Anterior cingulate cortex (tissue), 58 donors: ENCODE results near the gene PACSIN1.

Experiments
- DNase-seq, 58 donors: peaks; one replicate each; lab custom pipeline; 2025; lab: John Stamatoyannopoulos, UW

Gene PACSIN1

DNA sequence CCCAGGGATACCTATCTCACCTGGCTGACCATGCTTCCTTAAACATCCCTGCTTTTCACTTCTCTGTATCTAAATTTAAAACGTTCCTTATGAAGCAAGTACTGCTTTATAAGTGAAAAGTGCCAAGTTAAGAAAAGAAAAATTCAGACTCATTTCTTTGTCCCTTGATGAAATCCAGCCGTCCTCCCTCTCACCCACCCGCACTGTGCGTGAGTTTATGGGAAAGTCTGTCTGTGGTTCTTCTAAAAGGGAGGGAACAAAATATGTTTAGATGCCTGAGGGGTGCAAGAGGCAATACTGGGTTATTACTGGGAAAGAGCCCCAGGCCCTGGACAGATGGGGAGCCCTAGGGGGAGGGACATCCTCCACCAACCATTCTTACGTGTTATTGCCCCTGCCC, 59.1 kb downstream of the PACSIN1 start:
- no peak for DNase-seq

DNA sequence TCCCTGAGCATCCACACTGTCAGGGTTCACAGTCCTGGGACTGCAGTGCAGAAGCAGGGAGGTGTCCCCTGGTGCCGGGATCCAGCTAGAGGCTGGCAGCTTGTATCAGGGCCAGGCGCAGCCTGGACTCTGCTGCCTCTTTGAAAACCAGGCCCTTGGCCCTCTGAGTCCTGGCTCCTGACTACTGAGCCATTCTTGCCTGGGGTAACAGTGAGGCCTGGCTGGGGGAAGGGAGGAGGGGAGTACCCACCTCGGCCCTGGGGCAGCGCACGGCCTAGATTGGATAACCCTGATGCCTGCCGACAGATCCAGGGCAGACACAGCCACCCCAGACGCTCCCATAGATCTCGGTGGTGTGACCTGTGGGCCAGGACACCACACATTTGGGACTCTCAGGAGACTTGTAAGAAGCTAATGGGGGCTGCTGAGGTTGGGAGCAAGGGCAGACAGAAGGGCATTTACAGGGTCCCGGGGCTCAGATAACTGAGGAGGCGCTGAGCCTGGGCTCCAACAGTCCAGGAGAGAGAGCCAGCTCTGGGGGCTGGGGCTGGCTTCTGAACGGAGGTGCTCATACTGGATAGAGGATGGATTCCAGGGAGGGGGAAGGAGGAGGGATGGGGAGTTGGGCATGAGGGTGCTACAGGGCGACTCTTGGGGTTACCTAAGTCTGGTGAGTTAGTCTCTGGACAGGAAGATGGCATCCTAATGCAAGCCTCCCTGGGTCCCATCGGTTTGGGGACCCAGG, 59.7 kb downstream of the PACSIN1 start:
- DNase-seq, result no peak

DNA sequence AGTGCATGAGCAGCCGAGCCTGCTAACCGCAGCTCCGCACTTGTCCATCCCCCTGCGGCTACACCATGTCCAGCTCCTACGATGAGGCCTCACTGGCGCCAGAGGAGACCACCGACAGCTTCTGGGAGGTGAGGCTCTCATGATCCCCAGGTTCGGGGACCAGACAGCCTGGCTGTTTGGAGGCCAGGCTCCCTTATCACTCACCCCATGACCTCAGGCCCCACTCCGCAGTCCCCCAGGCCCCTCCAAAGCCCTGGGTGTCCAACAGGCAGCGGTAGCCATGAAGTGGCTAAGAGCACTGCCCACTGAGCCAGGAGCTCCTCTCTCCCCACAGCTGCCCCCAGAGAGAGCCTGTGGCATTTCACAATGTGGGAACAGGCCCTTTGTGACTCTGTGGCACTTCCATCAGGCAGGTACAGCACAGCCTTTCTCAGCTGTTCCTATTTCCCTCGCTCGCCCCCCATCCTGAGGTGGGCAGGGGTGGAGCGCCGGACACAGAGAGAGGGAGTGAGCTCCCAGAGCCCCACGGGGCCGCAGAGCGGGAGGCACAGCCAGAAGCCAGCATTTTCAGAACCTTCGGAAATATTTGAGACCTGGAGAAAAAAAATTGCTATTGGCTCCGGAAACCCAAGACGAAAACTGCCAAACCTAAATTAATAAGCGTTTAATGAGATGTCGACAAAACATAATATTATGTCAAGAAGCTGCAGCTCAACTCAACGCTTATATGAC, 60.5 kb downstream of the PACSIN1 start:
- no peak for DNase-seq

DNA sequence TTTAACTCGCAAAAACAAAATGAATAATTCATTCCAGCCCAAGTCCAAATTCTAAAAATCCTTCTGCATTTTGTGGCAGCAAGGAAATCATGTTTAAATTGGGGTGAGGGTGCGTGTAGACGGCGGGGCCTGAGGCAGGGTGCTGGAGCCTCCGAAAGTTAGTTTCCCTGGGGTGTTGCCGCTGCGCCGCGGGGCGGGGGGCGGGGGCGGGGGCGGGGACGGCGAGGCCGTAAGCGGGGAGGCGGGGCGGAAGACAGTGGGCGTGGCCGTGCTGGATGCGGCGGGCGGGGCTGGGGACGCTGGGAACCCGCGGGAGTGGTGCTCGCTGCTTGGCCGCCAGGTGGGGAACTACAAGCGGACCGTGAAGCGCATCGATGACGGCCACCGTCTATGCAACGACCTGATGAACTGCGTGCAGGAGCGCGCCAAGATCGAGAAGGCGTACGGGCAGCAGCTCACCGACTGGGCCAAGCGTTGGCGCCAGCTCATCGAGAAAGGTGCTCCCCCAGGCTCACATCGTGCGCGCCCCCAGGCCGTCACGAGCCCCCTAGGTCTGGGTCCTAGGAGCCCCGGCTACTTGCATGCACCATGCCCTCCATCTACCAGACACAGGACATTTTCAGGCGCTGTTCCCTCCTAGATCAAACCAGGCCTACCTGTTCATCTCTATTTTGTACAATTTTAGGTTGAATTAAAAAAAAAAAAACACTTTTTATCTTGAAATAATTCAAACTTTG, 61.3 kb downstream of the PACSIN1 start:
- peak in 56 of 58 donors; percentile 21 to 92 (median 83) for DNase-seq

GRCh38 chr6:34527751-34528670, 62.1 kb downstream of the PACSIN1 start:
- no peak for DNase-seq

GRCh38 chr6:34528996-34529664, 63.3 kb downstream of the PACSIN1 start:
- DNase-seq, result no peak

GRCh38 chr6:34529665-34530327, 63.9 kb downstream of the PACSIN1 start:
- peak in 34 of 58 donors; percentile 9 to 72 (median 33) for DNase-seq

DNA sequence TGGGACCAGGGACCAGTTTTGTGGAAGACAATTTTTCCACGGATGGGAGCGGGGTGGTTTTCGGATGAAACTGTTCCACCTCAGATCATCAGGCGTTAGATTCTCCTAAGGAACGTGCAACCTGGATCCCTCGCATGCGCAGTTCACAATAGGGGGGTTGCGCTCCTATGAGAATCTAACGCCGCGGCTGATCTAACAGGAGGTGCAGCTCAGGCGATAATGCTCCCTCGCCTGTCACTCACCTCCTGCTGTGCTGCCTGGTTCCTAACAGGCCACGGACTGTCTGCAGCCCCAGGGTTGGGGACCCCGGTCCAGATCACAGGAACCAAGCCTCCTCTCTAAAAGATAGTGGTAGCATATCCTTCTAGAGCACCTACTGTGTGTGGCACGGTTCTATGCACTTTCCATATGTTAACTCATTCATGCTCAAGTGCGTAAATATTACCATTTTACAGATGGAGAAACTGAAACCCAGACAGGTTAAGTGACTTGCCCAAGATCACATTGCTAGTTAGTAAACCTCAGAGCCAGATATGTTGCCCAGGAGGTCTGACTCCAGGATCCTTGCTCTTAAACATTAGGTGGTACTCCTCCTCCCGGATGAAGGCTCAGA, 65.0 kb downstream of the PACSIN1 start:
- DNase-seq, result no peak

DNA sequence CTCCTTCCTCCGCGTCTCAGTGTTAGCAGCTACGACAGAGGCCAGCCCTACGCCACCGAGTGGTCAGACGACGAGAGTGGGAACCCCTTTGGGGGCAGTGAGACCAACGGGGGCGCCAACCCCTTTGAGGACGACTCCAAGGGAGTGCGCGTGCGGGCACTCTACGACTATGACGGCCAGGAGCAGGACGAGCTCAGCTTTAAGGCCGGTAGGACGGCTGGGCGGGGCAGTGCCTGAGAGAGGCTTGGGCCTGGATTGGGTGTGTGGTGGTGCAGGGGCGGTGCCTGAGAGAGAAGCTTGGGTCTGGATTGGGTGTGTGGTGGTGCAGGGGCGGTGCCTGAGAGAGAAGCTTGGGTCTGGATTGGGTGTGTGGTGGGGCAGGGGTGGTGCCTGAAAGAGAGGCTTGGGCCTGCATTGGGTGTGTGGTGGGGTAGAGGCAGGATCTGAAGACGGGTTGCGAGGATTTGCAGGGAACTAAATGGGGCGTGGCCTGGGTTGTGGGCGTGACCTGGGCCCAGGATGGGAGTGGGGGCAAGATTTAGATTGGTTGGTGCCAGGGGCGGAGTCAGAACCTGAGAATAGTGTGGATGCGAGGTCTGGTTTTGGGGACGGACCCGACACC, 65.8 kb downstream of the PACSIN1 start:
- peak in 51 of 58 donors; percentile 10 to 95 (median 64) for DNase-seq

DNA sequence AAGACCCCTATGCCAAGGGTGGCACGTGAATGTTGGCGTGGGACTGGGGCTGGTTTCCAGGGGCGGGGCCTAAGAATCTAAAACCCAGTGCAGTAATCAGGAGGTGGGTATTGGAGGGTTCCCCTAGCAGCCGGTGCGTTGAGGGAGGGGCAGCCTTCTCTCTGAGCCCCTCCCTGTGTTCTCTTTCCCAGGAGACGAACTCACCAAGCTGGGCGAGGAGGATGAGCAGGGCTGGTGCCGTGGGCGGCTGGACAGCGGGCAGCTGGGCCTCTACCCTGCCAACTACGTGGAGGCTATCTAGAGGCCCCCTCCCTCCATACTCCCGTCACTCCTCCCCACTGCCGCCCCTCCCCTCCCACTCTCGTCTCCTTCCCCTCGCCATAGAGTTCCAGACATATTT, 66.4 kb downstream of the PACSIN1 start:
- peak in 8 of 58 donors; percentile 22 to 76 (median 51) for DNase-seq

DNA sequence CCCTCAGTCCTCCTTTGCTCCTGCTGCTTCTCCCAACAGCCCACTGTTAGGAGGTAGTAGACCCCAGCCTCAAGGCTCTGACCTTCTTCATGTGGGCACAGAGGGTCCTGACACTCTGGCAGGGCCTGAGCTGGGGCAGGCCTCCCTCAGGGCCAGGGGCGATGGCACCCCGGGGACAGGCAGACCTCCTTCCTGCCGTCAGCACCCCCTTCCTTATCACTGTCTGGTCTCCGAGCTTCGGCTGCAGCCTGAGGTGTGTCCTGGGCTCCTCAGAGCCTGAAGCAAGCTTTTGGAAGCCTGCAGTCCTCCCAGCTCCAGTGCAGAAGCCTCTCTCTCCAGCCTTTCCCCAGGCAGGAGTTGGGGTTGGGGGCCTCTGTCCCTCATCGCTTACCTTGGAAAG, 68.3 kb downstream of the PACSIN1 start:
- DNase-seq, result no peak

GRCh38 chr6:34534656-34535055, 68.8 kb downstream of the PACSIN1 start:
- no peak for DNase-seq

- no peak for DNase-seq
These were observed 69.3 kb downstream of the PACSIN1 start for GRCh38 chr6:34535199-34535598.

DNA sequence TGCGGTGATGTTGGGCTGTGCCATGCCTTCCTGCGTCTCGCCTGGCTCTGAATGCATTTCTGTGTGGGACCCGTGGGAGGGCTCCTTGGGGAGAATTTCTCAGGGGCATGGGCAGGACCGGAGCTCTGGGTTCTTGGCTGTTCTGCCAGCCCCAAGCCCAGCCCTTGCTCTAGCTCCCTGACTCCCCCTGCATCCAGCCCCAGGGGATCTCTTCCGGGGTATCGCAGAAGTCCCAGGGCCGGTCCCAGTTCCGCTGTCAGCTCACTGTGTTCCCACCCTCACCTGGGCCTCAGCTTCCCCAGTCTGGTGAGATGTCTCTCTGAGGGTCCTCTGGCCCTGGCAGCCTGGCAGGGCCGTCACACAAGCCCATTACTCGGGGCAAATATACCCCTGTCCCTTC, 69.8 kb downstream of the PACSIN1 start:
- peak in 1 of 58 donors; percentile 32 for DNase-seq

DNA sequence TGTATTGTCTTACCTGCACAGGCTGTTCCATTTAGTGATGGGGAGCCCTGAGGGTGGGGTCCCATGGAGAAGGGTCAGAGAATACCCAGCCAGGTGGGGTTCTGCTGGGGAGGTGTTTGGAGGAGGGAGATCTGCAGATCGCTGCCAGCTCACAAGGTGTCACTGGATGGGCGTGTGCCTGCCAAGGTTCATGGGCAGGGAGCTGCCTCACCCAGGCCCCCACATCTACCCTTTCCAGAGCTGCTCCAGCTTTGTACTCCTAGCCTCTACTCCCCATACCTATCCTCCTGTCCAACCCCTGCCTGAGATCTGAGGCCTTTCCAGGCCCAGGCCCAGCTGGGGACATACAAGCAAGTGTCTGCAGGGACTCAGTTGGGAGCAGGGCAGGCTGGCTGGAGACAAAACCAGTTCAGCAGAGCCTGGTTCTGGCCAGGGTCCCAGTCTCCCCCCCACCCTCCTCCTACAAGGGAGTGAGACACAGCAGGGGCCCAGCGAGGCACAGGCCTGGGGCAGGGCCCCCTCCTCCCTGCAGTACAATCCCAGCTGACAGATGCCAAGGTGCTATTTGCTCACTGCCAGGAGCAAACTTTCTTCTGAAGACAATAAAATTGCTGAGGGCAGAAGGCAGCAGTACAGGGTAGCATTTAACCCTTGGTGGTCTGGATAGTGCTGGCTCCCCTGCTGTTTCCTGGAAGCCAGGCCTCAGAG, 70.5 kb downstream of the PACSIN1 start:
- peak in 21 of 58 donors; percentile 5 to 57 (median 17) for DNase-seq

DNA sequence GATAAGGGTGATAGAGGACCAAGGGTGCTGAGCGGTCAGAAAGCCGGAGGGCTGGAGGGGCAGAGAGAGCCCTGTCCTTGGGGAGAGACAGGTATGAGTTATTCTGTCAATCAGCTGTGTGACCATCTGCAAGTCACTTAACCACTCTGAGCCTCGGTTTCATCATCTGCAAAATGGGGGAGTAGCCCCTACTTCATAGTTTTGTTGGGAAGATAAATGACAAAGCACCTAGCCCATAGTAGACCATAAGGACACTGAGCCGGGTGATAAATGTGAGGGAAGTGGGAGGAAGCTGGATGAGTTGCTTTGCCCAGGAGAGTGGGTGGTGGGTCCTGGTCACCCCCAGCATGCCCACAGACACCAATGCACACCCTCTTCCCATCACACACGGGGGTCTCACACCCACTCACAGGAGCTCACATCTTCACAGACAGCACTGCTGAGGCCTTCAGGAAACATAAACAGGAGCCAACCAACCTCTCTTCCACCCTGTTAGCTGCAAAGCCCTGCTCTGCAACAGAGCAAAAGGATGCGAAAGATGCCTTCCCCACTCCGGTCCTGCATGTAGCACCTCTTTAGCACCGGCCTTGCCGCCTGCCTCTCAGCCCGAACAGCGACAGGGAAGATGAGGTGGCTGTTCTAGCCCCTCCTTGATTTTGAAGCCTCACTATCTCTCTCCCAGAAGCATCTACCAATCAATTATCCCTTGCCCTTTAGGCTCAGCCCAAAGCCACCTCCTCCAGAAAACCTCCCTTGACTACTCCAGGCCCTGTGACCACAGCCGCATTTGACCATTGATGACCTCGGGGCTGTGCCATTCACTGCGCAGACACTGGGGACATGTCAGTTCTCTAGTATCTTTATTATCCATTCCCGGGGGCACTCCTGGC, 71.3 kb downstream of the PACSIN1 start:
- DNase-seq, result no peak
